Measurements from ENCODE around the gene TAT.
A peak's percentile ranks its signal among the peaks of the same experiment; 100 is the strongest.
"Not testable (repeated sequence)": the region's sequence is repeated elsewhere in the genome, so short reads cannot be mapped to it uniquely, and the experiment has no call there.

Gene TAT

DNA sequence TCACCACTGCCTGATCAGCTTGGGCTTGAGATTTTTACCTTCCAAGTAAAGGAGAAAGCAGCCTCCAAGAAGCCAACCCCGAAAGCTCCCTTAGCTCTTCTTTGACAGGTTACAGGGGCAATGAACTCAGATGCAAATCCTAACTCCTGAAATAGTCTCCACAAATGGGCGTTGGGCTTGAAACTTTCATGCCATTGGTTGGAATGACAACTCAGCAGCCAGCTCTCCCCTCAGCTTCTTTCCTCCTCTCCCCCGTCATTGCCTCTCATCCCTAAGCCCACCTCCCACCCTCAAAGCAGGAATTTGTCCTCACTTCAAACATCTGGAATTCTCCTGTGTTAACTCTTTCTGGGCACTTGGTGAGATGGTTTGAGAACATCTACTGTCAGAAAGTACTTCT lies at the start of gene TAT:
Gene TAT, minus strand, starts transcription at position 122 of the 400 bp plus-strand sequence. CDS start 677 bp downstream, outside the sequence.
- no peak for DNase-seq (ENCODE audit: low read depth)

DNA sequence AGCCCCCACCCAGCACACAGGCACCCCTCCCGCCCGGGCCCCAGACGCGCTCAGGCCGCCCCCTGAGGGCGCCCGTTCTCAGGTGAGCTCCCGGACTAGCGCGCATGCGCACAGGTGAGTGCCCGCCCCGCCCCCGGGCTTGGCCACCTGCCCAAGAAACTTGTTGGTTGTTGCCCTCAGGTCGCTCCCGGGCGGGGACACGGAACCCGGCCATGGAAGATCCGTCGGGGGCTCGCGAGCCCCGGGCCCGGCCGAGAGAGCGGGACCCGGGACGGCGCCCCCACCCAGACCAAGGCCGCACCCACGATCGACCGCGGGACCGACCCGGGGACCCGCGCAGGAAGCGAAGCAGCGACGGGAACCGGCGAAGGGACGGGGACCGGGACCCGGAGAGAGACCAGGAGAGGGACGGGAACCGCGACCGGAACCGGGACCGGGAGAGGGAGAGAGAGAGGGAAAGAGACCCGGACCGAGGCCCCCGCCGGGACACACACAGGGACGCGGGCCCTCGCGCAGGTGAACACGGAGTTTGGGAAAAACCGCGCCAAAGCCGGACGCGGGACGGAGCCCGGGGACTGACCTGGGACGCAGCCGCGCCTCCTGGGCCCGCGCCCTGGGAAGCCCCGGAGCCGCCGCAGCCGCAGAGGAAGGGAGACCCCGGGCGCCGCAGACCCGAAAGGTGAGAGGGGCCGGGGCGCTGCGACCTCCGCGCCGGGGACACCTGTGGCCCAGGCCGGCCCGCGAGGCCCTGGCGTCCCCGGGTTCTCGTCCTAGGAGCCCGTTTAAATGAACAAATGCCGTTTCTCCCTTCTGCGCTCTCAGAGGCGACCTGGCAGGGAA lies 49.3 kb upstream of the TAT start, which contains the start of gene MARVELD3:
Gene MARVELD3, plus strand, starts transcription at position 167 of the 840 bp plus-strand sequence. Its CDS starts 46 bp downstream, at position 213.
- no peak for DNase-seq (ENCODE audit: low read depth)

DNA sequence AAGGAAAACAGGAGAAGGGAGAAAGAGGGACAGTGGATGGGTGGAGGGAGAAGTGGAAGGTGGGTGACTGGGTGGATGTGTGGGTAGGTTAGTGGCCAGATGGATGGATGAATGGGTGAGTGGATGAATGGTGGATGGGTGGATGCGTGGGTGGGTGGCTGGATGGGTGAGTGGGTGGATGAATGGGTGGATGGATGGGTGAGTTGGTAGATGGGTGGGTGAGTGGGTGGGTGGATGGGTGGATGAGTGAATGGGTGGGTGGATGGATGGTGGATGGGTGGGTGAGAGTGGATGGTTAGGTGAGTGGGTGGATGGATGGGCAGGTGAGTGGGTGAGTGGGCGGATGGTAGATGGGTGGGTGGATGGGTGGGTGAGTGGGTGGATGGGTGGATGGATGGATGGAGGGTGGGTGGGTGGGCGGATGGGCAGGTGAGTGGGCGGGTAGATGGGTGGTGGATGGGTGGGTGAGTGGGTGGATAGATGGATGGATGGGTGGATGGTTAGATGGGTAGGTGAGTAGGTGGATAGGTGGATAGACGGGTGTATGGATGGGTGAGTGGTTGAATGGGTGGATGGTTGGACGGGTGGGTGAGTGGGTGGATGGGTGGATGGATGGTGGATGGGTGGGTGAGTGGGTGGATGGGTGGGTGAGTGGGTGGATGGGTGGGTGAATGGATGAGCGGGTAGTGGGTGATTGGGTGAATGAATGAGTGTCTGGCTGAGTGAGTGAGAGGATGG lies 48.4 kb upstream of the TAT start:
- no peak for DNase-seq (ENCODE audit: low read depth)

DNA sequence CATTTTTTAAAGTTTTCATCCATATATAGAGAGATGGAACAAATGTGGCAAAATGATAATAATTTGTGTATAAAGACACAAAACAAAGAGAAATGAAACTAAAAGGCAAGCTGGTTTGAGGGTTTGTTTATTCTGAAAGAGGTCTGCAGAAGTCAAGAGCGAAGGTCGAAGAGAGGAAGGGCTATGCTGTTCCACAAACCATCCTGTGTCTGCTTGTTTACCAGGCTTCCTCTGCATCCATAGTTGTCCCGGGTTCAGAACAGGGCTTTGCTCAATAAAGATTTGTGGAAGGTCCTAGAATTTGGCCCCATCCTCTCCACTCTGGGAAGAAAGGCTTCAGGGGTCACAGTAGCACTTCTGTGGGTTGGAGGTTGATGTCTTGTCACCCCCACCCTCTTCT lies 46.7 kb upstream of the TAT start:
- no peak for DNase-seq (ENCODE audit: low read depth)

DNA sequence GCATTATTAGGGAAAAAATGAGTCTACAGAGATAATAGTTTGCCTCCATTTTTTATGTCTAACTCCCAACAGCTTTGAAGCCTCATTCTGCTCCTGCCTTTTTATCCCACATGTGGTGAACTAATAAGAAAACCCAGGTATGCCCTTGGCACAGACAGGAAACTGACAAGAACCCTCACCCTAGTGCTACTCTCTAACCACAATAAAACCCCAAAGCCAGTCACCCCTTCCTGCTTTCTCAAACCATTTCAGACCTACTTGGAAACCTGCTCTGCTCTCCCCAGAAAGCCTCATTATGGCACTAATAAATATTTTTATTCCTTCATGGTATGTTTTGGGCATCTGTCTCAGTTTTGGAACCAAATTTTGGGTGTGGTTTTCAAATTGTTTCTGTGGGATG lies 45.2 kb upstream of the TAT start:
- DNase-seq (ENCODE audit: low read depth), result no peak

DNA sequence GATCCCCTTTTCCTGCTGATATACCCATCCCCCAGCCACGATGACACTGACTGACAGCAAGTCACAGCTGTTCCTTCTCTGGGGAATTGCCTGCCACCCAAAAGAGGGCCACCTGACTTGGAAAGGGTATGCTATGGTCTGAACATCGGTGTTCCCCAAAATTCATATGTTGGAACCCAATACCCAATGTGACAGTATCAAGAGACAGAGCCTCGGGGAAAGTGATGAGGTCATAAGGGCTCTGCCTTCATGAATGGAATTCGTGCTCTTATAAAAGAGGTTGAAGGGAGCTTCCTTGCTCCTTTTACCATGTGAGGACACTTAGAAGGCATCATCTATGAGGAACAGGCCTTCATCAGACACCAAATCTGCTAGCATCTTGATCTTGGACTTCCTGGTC lies 41.5 kb upstream of the TAT start:
- no peak for DNase-seq (ENCODE audit: low read depth)

DNA sequence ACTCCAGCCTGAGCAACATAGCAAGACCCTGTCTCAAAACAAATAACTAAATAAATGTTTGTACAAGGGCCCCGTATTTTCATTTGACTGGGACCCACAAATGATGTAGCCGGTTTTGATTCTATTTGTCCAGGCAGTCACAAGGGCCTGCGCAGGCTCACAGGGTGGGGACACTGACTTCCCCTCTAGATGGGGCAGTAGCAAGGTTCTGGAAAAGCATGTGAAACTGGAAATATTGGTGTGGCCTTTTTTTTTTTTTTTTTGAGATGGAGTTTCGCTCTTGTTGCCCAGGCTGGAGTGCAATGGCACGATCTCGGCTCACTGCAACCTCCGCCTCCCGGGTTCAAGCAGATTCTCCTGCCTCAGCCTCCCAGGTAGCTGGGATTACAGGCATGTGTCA lies 38.1 kb upstream of the TAT start:
- DNase-seq (ENCODE audit: low read depth), result not testable (repeated sequence)

DNA sequence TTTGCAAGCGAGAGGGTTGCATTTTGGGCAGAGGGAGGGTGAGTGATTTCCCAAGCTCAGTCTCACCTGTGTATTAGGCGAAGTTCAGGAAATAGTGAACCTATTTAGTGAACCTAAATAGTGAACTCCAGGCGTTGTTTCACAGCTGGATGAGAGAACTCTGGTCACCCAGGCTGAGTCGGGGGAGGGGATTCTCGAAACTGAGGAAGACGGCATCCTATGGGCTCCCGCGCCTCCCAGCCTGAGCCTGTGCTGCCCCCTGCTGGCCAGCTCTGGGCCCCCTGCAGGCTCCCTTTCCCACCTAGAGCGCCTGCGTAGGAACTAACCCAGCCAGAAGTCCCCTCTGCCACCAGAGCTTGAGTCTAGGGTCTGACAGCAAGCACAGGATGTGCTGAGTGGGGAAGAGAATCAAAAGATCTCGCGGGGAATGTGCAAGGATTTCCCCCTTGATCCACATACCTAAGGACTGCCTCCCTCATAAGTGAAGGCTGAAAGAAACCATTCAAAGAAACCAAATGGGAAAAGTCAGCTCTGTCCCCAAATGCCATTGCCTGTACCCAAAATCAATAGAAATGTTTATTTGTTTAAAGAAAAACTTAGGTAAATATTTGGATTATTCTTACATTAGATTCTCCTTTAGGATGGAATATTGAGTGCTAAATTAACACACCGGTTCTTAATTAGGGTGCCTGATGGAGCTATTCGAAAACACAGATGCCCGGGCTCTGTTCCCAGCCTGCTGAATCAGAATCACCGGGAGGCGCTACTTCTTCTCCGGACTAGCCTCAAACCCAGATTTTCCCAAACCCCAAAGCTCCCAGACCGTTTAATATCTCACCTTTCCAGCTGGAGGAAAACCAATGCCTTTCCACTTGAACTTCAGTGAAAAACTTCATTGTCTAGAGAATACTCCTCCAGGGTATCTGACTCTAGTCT lies 34.3 kb upstream of the TAT start:
- peak; percentile 67 for DNase-seq (ENCODE audit: low read depth)

DNA sequence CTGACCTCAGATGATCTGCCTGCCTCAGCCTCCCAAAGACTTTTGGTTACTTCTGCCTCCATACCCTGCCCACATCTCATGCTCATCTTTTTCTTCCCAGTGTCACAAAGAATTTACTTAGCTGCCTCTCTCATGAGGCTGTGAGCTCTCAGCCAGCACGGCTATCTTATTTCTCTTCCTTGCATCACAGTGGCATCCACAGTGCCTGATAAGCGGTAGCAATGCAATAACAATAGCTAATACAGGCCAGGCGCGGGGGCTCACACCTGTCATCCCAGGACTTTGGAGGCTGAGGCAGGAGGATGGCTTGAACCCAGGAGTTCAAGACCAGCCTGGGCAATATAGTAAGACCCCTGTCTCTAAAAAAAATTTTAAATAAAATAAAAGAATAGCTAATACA lies 33.6 kb upstream of the TAT start:
- DNase-seq (ENCODE audit: low read depth), result no peak

DNA sequence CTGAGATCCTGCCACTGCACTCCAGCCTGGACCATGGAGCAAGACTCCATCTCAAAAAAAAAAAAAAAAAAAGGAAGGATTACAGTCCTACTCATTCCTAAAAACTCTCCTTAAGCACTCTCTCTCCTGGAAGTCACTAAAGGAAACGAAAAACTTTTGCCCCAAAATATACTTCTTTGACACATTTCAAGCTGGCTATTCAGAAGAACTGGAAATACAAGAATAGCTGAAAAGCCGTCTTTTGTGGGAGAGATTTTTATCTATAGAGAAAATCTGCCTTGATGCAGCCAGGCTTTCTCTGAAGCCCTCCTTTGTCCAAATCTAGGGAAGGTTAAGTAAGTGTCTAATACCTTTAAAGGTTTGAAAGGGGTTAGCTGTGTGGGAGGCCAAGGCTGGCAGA lies 32.2 kb upstream of the TAT start:
- no peak for DNase-seq (ENCODE audit: low read depth)

DNA sequence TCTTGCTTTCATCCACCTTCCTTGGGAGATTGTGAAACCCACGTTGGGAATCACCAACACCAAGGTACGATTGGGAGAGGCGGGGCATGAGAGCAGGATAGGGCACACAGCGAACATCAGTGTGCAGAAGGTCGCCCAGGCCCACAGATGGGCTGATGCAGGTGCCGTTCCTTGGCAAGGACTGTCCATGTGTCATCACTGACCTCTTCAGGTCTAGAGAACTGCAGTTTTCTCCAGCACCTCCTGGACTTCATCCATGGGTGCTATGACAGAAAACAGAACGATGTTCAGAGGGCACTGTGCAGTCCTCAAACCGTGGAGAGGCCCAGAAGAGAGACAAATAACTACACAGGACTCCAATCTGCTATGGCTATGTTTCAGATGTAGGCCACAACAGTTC lies 23.9 kb upstream of the TAT start:
- DNase-seq (ENCODE audit: low read depth), result no peak

DNA sequence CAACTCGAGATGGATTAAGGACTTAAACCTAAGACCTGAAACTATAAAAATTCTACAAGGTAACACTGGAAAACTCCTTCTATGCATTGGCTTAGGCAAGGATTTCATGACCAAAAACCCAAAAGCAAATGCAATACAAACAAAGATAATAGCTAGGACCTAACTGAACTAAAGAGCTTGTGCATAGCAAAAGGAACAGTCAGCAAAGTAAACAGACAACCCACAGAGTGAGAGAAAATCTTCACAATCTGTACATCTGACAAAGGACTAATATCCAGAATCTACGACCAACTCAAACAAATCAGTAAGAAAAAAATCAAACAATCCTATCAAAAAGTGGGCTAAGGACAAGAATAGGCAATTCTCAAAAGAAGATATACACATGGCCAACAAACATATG lies 21.5 kb upstream of the TAT start:
- not testable (repeated sequence) for DNase-seq (ENCODE audit: low read depth)

DNA sequence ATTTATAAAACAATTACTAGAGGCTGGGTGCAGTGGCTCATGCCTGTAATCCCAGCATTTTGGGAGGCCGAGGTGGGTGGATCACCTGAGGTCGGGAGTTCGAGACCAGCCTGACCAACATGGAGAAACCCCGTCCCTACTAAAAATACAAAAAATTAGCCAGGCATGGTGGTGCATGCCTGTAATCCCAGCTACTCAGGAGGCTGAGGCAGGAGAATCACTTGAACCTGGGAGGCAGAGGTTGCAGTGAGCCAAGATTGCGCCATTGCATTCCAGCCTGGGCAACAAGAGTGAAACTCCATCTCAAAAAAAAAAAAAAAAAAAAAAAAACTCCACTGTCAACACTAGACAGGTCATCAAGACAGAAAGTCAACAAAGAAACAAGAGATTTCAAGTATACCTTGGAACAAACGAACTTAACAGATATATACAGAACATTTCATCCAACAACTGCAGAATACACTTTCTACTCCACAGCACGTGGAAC lies 18.5 kb upstream of the TAT start:
- not testable (repeated sequence) for DNase-seq (ENCODE audit: low read depth)

DNA sequence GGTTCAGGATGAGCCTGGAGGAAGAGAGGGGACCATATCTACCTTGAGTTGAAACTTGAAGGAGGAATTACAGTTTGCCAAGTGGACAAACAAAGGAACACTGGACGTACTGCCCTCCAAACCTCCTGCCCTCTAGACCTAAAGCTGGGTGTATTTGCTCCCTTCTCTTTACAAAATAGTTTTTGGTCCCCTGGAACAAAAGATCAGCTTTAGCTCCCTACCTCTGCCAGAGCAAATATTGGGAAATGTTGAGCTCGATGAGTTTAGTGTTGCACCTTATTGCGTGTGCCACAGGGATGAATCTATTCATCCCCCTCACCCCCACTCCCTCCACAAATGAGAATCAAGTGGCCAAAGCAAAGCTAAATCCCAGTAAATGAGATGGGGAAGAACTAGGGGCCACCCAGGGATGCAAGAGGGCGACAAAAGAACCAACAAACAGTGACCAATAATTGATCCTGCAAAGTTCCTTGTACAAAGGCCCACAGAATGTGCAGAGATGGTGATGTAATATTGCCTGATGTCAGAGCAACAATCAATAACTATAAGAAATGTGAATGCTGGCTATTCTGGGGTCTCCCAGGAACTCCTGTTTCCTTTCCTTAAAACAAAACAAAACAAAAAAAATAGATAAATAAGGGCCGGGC lies 17.2 kb upstream of the TAT start:
- no peak for DNase-seq (ENCODE audit: low read depth)

DNA sequence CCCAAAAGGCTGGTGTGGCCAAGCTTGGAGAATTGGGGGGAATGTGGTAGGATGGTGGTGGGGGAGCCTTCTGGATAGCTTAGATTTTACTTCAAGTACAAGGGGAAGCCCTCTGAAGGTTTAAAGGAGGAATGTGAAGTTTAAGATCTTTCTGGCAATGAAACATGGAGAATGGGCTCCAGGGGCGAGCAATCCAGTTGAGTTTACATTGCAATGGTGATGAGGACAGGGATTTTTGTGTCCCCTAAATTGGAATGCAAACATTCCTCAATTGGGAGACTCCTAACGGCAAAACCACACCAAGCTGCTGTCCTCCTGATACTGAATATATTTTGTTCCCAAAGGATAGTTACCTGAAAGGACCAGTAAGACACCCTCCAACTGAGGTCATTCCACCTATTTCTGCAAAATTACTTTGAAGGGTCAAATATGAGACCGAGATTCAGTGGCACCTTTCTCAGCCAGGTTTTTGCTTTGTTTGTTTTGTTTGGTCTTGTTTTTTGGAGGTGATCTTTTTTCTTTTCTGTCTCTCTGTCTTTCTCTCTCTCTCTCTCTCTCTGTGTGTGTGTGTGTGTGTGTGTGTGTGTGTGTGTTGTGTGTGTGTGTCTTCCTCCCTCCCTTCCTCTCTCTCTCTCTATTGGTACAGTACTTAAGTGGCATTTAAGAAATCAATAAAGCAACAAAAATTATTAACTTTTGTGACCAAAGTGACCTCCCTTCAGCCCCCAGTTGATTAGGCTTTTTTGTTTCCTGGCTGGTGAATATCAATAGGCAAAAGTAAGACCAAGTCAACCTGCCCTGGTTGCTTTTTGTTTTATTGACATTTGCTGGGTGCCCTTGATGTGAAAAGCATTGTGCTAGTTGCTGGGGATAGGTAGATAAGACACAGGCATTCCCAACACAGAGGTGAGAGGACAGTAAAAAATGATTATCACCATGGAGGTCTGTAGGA lies 16.4 kb upstream of the TAT start:
- no peak for DNase-seq (ENCODE audit: low read depth)

DNA sequence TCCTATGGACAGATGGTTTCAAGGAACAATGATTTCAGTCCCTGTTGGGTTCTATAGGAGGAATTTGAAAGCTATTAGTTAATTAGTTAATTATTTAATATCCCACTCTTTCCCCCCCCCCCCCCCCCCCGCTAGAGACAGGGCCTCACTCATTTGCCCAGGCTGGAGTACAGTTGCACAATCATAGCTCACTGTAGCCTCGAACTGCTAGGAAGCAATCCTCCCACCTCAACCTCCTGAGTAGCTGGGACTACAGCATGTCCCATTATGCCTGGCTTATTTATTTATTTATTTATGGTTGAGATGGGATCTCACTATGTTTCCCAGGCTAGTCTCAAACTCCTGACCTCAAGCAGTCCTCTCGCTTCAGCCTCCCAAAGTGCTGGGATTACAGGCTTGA lies 15.0 kb upstream of the TAT start:
- DNase-seq (ENCODE audit: low read depth), result no peak

DNA sequence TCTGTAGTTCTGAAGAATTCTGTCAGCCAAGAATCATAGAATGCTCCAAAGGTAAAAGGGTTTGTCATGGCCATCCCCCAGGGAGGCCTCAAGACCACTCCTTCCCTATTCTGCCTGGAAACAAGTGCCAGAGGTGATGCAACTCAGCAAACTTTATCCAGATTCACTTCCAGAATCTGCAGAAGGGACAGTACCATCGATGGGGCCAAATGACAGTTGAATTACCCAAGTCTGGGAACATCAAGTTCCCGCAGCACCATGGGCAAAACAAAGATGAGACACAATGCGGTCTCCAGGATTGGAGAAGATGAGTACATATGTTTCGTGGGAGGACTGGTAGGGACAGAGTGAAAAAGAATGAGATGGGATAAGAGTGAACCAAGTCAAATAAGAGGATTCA lies 13.7 kb upstream of the TAT start:
- DNase-seq (ENCODE audit: low read depth), result no peak

DNA sequence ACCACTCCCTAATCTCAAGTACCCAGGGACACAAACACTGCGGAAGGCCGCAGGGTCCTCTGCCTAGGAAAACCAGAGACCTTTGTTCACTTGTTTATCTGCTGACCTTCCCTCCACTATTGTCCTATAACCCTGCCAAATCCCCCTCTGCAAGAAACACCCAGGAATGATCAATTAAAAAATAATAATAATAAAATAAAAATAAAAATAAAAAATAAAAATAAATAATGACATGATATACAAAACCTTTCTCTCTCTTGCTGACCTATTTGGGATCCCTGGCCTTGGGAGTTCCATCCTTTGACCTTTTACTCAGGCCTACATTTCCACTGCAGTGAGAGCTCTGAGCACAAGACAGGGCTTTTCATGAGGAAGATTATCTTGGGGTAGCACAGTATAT lies 13.2 kb upstream of the TAT start:
- not testable (repeated sequence) for DNase-seq (ENCODE audit: low read depth)

DNA sequence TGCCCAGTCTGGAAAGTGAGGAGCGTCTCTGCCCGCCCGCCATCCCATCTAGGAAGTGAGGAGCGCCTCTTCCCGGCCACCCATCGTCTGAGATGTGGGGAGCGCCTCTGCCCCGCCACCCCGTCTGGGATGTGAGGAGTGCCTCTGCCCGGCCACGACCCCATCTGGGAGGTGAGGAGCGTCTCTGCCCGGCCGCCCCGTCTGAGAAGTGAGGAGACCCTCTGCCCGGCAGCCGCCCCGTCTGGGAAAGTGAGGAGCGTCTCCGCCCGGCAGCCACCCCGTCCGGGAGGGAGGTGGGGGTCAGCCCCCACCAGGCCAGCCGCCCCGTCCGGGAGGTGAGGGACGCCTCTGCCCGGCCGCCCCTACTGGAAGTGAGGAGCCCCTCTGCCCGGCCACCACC lies 12.4 kb upstream of the TAT start:
- not testable (repeated sequence) for DNase-seq (ENCODE audit: low read depth)

DNA sequence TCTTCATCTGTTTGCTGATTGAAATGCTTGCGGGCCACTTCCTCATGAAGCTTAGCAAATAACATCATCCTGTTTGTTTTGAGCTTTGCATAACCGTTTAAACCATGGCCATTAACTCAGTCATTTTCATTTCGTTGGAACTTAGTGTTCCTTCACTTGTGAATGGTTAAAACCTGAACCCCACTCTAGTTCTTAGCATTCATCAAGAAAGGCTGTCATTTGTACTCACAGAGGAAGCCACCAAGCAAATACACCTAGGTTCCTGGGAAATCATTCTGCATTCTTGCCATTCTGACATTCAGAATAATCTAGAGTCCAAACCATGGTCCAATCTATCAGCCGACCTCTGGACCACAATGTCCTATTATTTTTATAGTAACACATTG lies 8.4 kb upstream of the TAT start:
- DNase-seq (ENCODE audit: low read depth), result no peak

All from activated gamma-delta T cell treated with anti-CD3 and anti-CD28 coated beads, Interleukin-2, amount 50 U/mL, for 16 hours (primary cell).